Neural cell (in vitro differentiated cells): Measurements from ENCODE around the gene MAP2K1. TPM values are rescaled to one million over a fixed set of nuclear protein-coding genes. Genes with fewer than 3 reads are reported as not detected.

Source experiments
- H2AFZ ChIP-seq: fragments of 200-600, 300-800 bp; sonication (generic), shearing (Covaris generic); 2 replicates; pipeline ENCODE4 v1.6.0; 2014; ENCODE audit warnings: low read depth, mild to moderate bottlenecking, antibody characterized with exemption, low read length, moderate library complexity
- H3F3A ChIP-seq: fragments of 200-600 bp; shearing (Covaris generic); 2 replicates; pipeline ENCODE4 v1.6.1; 2016; ENCODE audit warnings: mild to moderate bottlenecking, moderate library complexity, mixed read lengths, antibody characterized with exemption, low read length; ENCODE audit not compliant: insufficient read depth, poor library complexity, severe bottlenecking
- H3K27ac ChIP-seq: fragments of 200-600, 300-800 bp; sonication (generic), shearing (Covaris generic); 2 replicates; pipeline ENCODE4 v1.5.1; 2014; ENCODE audit warnings: mild to moderate bottlenecking, low read length, moderate library complexity
- H3K27me3 ChIP-seq: fragments of 300-800, 200-600 bp; sonication (generic), shearing (Covaris generic); 2 replicates; pipeline ENCODE4 v1.6.0; 2014; ENCODE audit warnings: mild to moderate bottlenecking, low read depth, low read length, moderate library complexity; ENCODE audit not compliant: insufficient read depth
- H3K36me3 ChIP-seq: fragments of 300-800, 200-600 bp; sonication (generic), shearing (Covaris generic); 2 replicates; pipeline ENCODE4 v1.5.1; 2014; ENCODE audit warnings: mild to moderate bottlenecking, antibody characterized with exemption, low read length, moderate library complexity; ENCODE audit not compliant: insufficient read depth
- H3K4me2 ChIP-seq: fragments of 300-800, 200-600 bp; sonication (generic), shearing (Covaris generic); 2 replicates; pipeline ENCODE4 v1.6.0; 2014; ENCODE audit warnings: mild to moderate bottlenecking, low read length
- H3K4me3 ChIP-seq: fragments of 300-800, 200-600 bp; sonication (generic), shearing (Covaris generic); 2 replicates; pipeline ENCODE4 v1.5.1; 2014; ENCODE audit warnings: mild to moderate bottlenecking, low read length, moderate library complexity
- H3K79me2 ChIP-seq: fragments of 200-600 bp; shearing (Covaris generic); replicated peaks from 2 replicates; pipeline ENCODE4 v1.6.0; 2014; ENCODE audit warnings: mild to moderate bottlenecking, low read length, moderate library complexity; ENCODE audit not compliant: insufficient read depth
- H3K9ac ChIP-seq: fragments of 300-800, 200-600 bp; sonication (generic), shearing (Covaris generic); 2 replicates; pipeline ENCODE4 v1.6.1; 2016; ENCODE audit warnings: mild to moderate bottlenecking, low read length, mixed read lengths
- H3K9me2 ChIP-seq: fragments of 200-600 bp; shearing (Covaris generic); 2 replicates; pipeline ENCODE4 v1.6.1; 2016; ENCODE audit warnings: mild to moderate bottlenecking, low read length, mixed read lengths; ENCODE audit not compliant: insufficient read depth
- H3K9me3 ChIP-seq: fragments of 200-600, 300-800 bp; sonication (generic), shearing (Covaris generic); 2 replicates; pipeline ENCODE4 v1.6.1; 2016; ENCODE audit warnings: mild to moderate bottlenecking, mixed run types, low read length, moderate library complexity, mixed read lengths
- H4K20me1 ChIP-seq: fragments of 200-600 bp; shearing (Covaris generic); 2 replicates; pipeline ENCODE4 v1.6.1; 2016; ENCODE audit warnings: mild to moderate bottlenecking, mixed run types; ENCODE audit not compliant: insufficient read depth
- EP300 ChIP-seq: fragments of 450-650 bp; conservative IDR thresholded peaks from 2 replicates; pipeline ENCODE4 v1.6.1; 2014; ENCODE audit warnings: antibody characterized with exemption, mild to moderate bottlenecking, moderate library complexity; ENCODE audit not compliant: poor library complexity, severe bottlenecking
- EZH2 ChIP-seq: fragments of 200-600, 300-800 bp; shearing (Covaris generic), sonication (generic); IDR thresholded peaks from 2 replicates; pipeline ENCODE4 v1.6.1; 2014; ENCODE audit warnings: antibody characterized with exemption, low read length, borderline replicate concordance, mild to moderate bottlenecking; ENCODE audit not compliant: insufficient read depth, poor library complexity, severe bottlenecking
- MXI1 ChIP-seq: fragments of 450-650 bp; conservative IDR thresholded peaks from 2 replicates; pipeline ENCODE4 v1.6.1; 2014; ENCODE audit warnings: antibody characterized with exemption, mild to moderate bottlenecking; ENCODE audit not compliant: poor library complexity, severe bottlenecking
- POLR2AphosphoS5 ChIP-seq: IDR thresholded peaks from 2 replicates; pipeline ENCODE4 v1.6.1; 2012
- RAD21 ChIP-seq: fragments of 450-650 bp; conservative IDR thresholded peaks from 2 replicates; pipeline ENCODE4 v1.6.1; 2014; ENCODE audit warnings: antibody characterized with exemption, mild to moderate bottlenecking, moderate library complexity
- REST ChIP-seq: IDR thresholded peaks from 2 replicates; pipeline ENCODE4 v1.6.1; 2012; ENCODE audit warnings: borderline replicate concordance
- SMC3 ChIP-seq: fragments of 450-650 bp; conservative IDR thresholded peaks from 2 replicates; pipeline ENCODE4 v1.6.1; 2014; ENCODE audit warnings: antibody characterized with exemption, mild to moderate bottlenecking, moderate library complexity; ENCODE audit not compliant: poor library complexity
- TAF1 ChIP-seq: IDR thresholded peaks from 2 replicates; pipeline ENCODE4 v1.6.1; 2012; ENCODE audit warnings: low read depth
- polyA plus RNA-seq: library from polyadenylated mRNA; depleted of rRNA; stranded (reverse); fragments of >200 nt; gene quantifications from 2 replicates; pipeline ENCODE4 v1.2.3, GENCODE V29; 2014
- TF ChIP-seq, protein P1 (sequence below): fragments of 450-650 bp; IDR thresholded peaks from 2 replicates; pipeline ENCODE4 v1.5.1; 2014; ENCODE audit warnings: antibody characterized with exemption, mild to moderate bottlenecking, moderate library complexity; ENCODE audit not compliant: poor library complexity, severe bottlenecking

The MAP2K1 gene
- polyA plus RNA-seq, 1 donor from 2014 or later = 24.7 TPM

- Histone ChIP-seq H3K9ac (no peak overlapping the region), H3K27me3 (no peaks in the 10 kb centered on the region), H2AFZ (no peak overlapping the region), H3K79me2 (no peaks in the 10 kb centered on the region), H3K36me3 (no peaks in the 10 kb centered on the region), H3K27ac (no peak overlapping the region), H3K4me3 (no peak overlapping the region), H3K4me2 (no peak overlapping the region), H3K9me2 (no peaks in the 10 kb centered on the region), H3F3A (no peaks in the 10 kb centered on the region), H4K20me1 (no peaks in the 10 kb centered on the region), H3K9me3 (no peaks in the 10 kb centered on the region)
- no peak for TF ChIP-seq POLR2AphosphoS5
- TF ChIP-seq RAD21 = no peak
These were observed 28.6 kb downstream of the MAP2K1 start for GRCh38 chr15:66415360-66415759.

- no peaks in the 10 kb centered on the region for H4K20me1 ChIP-seq
- H3K27me3 ChIP-seq = no peaks in the 10 kb centered on the region
- H2AFZ ChIP-seq = no peak overlapping the region
- no peak for TF ChIP-seq EZH2
- TF ChIP-seq TAF1 = no peak
- TF ChIP-seq REST = no peak
- TF ChIP-seq, protein P1, sequence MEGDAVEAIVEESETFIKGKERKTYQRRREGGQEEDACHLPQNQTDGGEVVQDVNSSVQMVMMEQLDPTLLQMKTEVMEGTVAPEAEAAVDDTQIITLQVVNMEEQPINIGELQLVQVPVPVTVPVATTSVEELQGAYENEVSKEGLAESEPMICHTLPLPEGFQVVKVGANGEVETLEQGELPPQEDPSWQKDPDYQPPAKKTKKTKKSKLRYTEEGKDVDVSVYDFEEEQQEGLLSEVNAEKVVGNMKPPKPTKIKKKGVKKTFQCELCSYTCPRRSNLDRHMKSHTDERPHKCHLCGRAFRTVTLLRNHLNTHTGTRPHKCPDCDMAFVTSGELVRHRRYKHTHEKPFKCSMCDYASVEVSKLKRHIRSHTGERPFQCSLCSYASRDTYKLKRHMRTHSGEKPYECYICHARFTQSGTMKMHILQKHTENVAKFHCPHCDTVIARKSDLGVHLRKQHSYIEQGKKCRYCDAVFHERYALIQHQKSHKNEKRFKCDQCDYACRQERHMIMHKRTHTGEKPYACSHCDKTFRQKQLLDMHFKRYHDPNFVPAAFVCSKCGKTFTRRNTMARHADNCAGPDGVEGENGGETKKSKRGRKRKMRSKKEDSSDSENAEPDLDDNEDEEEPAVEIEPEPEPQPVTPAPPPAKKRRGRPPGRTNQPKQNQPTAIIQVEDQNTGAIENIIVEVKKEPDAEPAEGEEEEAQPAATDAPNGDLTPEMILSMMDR = no peak
- no peak for TF ChIP-seq SMC3
- TF ChIP-seq POLR2AphosphoS5 = no peak
- TF ChIP-seq MXI1 = no peak
- TF ChIP-seq EP300 = no peak
- no peak for TF ChIP-seq RAD21
- no peak overlapping the region for H3K4me2 ChIP-seq
- H3K27ac ChIP-seq = no peak overlapping the region
- no peaks in the 10 kb centered on the region for H3K79me2 ChIP-seq
- H3K9me3 ChIP-seq = no peaks in the 10 kb centered on the region
- no peaks in the 10 kb centered on the region for H3K9me2 ChIP-seq
- no peak overlapping the region for H3K4me3 ChIP-seq
- H3F3A ChIP-seq = no peaks in the 10 kb centered on the region
- no peaks in the 10 kb centered on the region for H3K36me3 ChIP-seq
- H3K9ac ChIP-seq = no peak overlapping the region
These were observed 31.0 kb downstream of the MAP2K1 start for GRCh38 chr15:66417736-66418135.

GRCh38 chr15:66419471-66419870 is 32.8 kb downstream of the MAP2K1 start:
- no peaks in the 10 kb centered on the region for H4K20me1 ChIP-seq
- H3K9ac ChIP-seq = no peak overlapping the region
- no peak overlapping the region for H3K27ac ChIP-seq
- no peak overlapping the region for H3K4me2 ChIP-seq
- no peaks in the 10 kb centered on the region for H3F3A ChIP-seq
- H3K9me2 ChIP-seq = no peaks in the 10 kb centered on the region
- no peaks in the 10 kb centered on the region for H3K27me3 ChIP-seq
- H3K9me3 ChIP-seq = no peaks in the 10 kb centered on the region
- no peak overlapping the region for H3K4me3 ChIP-seq
- no peaks in the 10 kb centered on the region for H3K36me3 ChIP-seq
- no peak overlapping the region for H2AFZ ChIP-seq
- H3K79me2 ChIP-seq = no peaks in the 10 kb centered on the region
- TF ChIP-seq EP300 (no peak), MXI1 (no peak), TAF1 (no peak), SMC3 (no peak), POLR2AphosphoS5 (no peak), EZH2 (no peak), RAD21 (no peak), REST (no peak)
- TF ChIP-seq, protein P1 = no peak
